Neural progenitor cell (in vitro differentiated cells): ENCODE data around the gene KDM4B.

Experiments
- EZH2 ChIP-seq: fragments of 200-600 bp; sonication (generic); IDR thresholded peaks from 2 replicates; pipeline ENCODE4 v1.6.1; 2017; ENCODE audit warnings: antibody characterized with exemption, mild to moderate bottlenecking, moderate library complexity
- EZH2phosphoT487 ChIP-seq: fragments of 200-600 bp; sonication (generic); IDR thresholded peaks from 2 replicates; pipeline ENCODE4 v1.6.1; 2017; ENCODE audit warnings: antibody characterized with exemption
- TF ChIP-seq, protein P1 (sequence below): fragments of 200-600 bp; sonication (generic); IDR thresholded peaks from 2 replicates; pipeline ENCODE4 v1.5.1; 2017; ENCODE audit warnings: antibody characterized with exemption, mild to moderate bottlenecking

DNA sequence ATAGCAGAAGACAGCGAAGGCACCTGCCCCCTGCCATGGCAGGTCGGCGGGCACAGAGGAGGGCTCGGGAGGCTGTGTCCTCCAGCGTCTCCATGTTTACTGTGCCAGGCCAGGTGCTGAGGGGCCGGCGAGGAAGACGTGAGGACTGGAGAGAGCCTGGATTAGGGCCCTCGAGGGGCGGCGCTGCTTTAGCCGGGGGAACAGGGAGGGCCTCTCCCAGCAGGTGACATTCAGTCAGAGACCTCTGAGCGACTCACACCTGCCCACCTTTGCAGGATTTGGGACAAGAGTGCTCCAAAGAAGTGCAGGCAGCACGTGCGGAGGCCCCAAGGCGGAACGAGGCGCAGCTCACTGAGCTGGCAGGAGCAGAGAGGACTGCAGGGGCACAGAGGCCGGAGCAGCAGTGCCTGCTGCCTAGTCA lies 17.6 kb downstream of the KDM4B start:
- TF ChIP-seq, protein P1, sequence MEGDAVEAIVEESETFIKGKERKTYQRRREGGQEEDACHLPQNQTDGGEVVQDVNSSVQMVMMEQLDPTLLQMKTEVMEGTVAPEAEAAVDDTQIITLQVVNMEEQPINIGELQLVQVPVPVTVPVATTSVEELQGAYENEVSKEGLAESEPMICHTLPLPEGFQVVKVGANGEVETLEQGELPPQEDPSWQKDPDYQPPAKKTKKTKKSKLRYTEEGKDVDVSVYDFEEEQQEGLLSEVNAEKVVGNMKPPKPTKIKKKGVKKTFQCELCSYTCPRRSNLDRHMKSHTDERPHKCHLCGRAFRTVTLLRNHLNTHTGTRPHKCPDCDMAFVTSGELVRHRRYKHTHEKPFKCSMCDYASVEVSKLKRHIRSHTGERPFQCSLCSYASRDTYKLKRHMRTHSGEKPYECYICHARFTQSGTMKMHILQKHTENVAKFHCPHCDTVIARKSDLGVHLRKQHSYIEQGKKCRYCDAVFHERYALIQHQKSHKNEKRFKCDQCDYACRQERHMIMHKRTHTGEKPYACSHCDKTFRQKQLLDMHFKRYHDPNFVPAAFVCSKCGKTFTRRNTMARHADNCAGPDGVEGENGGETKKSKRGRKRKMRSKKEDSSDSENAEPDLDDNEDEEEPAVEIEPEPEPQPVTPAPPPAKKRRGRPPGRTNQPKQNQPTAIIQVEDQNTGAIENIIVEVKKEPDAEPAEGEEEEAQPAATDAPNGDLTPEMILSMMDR, result no peak
- TF ChIP-seq EZH2phosphoT487 (no peak), EZH2 (no peak)
